Activated T-helper 1 cell treated with Interleukin-2 at 50 U/mL for 16 hours (primary cell): ENCODE measurements around the gene RPL9.
"Not testable (repeated sequence)": the region's sequence is repeated elsewhere in the genome, so short reads cannot be mapped to it uniquely, and the experiment has no call there.

Experiments
- DNase-seq: peaks from one replicate; pipeline ENCODE4 v3.0.0-alpha.2; 2020; ENCODE audit warnings: low read depth

RPL9 gene

DNA sequence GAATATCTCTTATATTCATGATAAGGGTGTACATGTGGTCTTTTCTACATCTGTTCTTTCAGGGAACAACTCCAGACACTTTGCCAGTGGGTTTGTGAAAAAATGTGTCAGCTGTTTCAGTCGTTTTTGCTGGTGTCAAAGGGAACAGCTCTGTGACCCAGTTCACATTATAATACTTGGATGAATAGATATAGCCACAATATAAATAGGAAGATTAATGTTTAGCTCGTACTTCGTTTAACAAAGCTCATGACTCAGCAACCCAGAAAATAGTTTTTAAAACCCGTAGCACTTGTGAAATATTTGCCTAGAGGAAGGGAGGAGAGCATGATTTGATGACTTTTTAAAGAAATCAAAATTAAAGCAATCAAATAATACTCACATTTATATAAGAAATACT, 8.0 kb upstream of the RPL9 start:
- DNase-seq: no peak

- no peak for DNase-seq
These were observed 6.3 kb upstream of the RPL9 start for GRCh38 chr4:39464886-39465501.

DNA sequence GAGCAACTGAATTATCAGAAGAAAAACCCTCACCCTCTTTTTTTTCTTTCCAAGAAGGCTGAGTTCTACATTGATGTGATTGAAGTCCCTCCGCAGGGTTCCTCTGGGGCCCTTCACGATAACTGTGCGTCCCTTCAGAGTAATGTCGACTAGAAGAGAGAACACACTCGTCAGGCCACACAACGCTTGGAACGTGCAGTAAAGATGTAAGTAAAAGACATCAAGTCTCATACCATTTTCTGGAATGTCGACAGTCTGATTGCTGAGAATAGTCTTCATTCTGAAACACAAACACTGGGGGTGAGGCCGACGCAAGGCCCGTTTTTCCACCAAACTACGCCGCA, 589 bp downstream of the RPL9 start:
- DNase-seq: not testable (repeated sequence)

DNA sequence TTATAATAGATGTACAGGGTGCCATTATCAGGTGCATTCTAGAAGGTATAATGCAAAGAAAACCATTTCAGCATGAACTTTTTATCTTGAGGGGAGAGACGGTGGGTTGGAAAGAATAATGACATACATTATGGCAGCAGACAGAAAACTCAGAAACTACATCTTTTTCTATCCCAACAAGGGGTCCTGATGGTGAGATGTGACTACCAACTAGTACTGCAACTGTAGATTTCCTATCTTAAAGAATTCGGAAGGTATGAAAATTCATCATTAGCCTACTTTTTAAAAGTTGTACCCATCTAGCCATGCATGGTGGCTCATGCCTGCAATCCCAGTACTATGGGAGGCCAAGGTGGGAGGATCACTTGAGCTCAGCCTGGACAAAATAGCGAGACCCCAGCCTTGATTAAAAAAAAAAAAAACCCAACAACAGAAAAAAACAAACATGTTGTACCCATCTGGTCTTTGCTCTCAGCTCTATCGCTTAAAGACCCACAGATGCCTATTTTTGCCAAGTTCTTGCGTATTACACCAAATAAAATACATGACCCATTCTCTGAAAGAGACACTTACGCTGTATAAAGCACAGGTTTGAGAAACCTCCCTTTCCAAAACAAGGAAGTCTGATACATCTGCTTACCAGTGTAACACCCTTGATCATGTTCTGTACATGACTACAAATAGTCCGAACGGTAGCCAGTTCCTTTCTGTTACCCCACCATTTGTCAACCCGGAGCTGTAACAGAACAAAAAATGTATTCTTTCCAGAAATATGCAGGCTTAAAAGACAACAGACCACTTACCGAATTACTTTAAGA, 1.6 kb downstream of the RPL9 start:
- DNase-seq: no peak

DNA sequence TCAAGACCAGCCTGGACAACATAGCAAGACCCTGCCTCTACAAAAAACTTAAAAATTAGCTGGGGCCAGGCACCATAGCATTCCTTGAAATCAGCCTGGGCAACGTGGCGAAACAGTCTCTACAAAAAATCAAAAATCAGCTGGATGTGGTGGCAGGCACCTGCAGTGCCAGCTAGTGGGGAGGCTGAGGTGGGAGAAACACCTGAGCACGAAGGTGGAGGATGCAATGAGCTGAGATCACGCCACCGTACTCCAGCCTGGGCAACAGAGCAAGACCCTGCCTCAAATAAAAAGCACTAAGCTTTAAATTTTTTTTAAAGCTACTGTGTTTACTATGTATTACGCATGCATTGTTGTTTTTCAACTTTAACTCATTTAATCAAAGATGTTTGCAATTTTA, 3.2 kb downstream of the RPL9 start:
- DNase-seq: no peak

- no peak for DNase-seq
These were observed 5.0 kb downstream of the RPL9 start for GRCh38 chr4:39453738-39454137.

DNA sequence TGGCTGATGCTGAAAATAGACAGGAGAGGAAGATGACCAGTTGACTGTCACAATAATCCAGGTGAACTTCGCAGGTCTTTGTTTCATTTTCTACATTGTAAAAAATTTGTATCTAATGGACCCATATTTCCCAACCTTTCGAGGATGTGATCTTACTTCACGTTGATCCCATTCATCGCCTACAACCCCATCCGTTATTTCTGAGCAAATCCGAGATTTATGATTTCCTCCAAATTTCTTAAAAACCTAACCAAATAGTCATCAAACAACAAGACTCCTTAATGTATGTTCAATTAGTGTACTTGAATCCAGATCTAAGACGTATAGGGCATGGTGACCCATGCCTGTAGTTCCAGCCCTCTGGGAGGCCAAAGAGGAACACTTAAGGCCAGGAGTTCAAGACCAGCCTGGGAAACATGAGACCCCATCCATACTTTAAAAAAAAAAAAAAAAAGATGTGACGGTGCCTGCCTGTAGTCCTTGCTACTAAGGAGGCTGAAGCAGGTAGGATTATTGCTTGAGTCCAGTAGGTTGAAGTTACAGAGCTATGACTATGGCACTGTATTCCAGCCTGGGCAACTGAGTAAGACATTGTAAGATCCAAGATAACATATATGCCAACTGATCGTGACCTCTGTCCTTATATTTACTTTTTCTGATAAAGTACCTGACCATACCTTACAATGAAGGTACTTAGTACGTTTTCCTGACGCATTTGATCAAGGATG, 5.7 kb downstream of the RPL9 start:
- DNase-seq: no peak

GRCh38 chr4:39452153-39452859, 6.4 kb downstream of the RPL9 start:
- DNase-seq: no peak

GRCh38 chr4:39451423-39452023, 7.2 kb downstream of the RPL9 start:
- DNase-seq: no peak

GRCh38 chr4:39450618-39451017, 8.1 kb downstream of the RPL9 start:
- no peak for DNase-seq

DNA sequence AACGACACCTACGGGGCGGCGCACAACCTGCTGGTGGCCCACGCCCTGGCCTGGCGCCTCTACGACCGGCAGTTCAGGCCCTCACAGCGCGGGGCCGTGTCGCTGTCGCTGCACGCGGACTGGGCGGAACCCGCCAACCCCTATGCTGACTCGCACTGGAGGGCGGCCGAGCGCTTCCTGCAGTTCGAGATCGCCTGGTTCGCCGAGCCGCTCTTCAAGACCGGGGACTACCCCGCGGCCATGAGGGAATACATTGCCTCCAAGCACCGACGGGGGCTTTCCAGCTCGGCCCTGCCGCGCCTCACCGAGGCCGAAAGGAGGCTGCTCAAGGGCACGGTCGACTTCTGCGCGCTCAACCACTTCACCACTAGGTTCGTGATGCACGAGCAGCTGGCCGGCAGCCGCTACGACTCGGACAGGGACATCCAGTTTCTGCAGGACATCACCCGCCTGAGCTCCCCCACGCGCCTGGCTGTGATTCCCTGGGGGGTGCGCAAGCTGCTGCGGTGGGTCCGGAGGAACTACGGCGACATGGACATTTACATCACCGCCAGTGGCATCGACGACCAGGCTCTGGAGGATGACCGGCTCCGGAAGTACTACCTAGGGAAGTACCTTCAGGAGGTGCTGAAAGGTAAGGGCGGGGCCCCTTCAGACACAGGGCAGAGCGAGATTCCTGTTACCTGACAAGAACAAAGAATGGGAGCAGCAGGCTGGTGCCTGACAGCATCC, 11.7 kb downstream of the RPL9 start:
- peak; percentile 26 for DNase-seq

GRCh38 chr4:39446483-39446841, 12.3 kb downstream of the RPL9 start:
- no peak for DNase-seq

- DNase-seq: no peak
These were observed 15.7 kb downstream of the RPL9 start for GRCh38 chr4:39442998-39443397.

- no peak for DNase-seq
These were observed 17.1 kb downstream of the RPL9 start for GRCh38 chr4:39441593-39441992.

GRCh38 chr4:39435659-39436563, 22.8 kb downstream of the RPL9 start:
- DNase-seq: no peak

- DNase-seq: no peak
These were observed 24.7 kb downstream of the RPL9 start for GRCh38 chr4:39433878-39434492.

- DNase-seq: no peak
These were observed 29.0 kb downstream of the RPL9 start for GRCh38 chr4:39429476-39430334.

DNA sequence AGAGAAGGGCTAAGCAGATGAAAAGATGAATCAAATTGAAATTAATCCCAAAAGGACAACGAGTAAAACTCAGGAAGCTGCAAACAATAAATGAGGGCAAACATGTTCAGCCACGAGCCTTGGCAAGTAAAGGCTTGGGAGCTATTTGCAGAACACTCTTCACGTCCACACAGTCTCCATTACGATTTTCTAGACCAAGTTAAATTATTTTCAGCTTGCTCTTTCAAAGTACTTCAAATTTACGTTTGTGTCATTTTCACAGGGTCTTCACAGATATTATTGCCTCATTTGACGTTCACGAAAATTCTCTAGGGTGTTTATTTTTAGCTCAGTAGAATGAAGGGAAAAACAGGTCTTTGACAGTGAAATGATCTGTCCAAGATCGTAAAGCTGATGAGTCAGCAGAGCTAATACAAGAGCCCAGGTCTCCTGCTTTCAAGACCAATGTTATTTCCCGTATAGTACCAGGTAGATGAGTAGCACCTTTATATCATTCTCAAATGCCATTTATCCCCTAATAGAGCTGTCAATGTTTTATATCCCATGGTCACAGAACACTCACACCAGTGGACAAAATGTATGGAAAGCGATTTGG, 31.1 kb downstream of the RPL9 start:
- DNase-seq: no peak

GRCh38 chr4:39426728-39427127, 32.0 kb downstream of the RPL9 start:
- no peak for DNase-seq
